Vagina (tissue), 2 donors: ENCODE results near the gene LONRF2.

Experiments used
- POLR2A ChIP-seq, 2 donors: fragments of 450-650 bp; IDR thresholded peaks; one replicate each; pipeline ENCODE4 v1.6.1; 2017; ENCODE audit warnings: antibody characterized with exemption in 2 of 2, mild to moderate bottlenecking in 2 of 2, moderate library complexity in 2 of 2
- POLR2AphosphoS5 ChIP-seq, 2 donors: sonication (generic); formaldehyde crosslinking; IDR thresholded peaks; one replicate each; pipeline ENCODE4 v1.9.0; 2017; ENCODE audit warnings: antibody characterized with exemption in 2 of 2, mild to moderate bottlenecking in 2 of 2, low read depth in 1 of 2; ENCODE audit not compliant: insufficient read depth in 1 of 2

DNA sequence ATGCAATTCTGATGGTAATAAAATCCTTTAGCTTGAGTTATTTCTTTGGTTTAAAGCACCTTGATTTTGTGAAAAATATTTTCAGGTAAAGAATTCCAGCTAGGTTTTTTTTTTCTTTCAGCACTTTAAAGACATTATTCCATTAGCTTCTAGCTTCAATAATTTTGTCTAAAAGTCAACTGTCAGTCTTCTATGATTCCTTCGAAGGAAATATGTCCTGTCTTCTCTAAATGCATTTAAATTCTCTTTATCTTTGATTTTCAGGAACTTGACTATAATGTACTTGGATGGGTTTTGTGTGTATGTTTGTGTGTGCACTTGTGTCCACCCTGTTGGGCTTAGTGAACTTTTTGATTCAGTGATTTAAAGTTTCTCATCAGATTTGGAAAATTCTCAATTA, 4.7 kb downstream of the LONRF2 start:
- TF ChIP-seq POLR2A (IDR thresholded peaks at IDR 0.05) (no peak), POLR2AphosphoS5 (IDR thresholded peaks at IDR 0.05; ENCODE audit: insufficient read depth in 1 of 2, low read depth in 1 of 2) (no peak)
